GM12875 (cell line): ENCODE measurements around the gene TAF4B.

Experiments
- H3K4me3 ChIP-seq: one replicate; pipeline ENCODE4 v1.5.1; 2011; ENCODE audit warnings: low read depth, low read length, control low read depth
- TF ChIP-seq, protein P1 (sequence below): IDR thresholded peaks from 2 replicates; pipeline ENCODE4 v1.5.1; 2011; ENCODE audit warnings: low read depth, mild to moderate bottlenecking, control low read depth, inconsistent platforms, low read length, moderate library complexity, borderline replicate concordance; ENCODE audit not compliant: insufficient read depth

Gene TAF4B

DNA sequence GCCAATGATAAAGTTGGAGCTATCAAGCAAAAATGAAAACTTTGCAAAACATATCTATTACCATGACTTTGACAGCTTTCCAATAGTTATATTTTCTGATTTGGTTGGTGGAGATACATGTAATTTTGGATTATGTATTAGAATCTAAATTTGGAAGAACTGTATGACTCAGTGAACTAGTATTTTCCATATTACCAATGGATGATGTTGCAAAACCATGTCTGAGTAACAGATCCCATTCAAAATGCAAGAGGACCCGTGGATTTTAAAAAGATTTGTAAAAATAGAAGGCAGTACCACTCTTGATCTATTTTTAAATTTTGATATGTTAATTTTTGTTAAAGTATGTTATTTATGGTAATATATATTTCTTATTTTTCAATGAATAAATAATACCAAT is 83.0 kb downstream of the TAF4B start:
- H3K4me3 ChIP-seq: no peak overlapping the region
- TF ChIP-seq, protein P1, sequence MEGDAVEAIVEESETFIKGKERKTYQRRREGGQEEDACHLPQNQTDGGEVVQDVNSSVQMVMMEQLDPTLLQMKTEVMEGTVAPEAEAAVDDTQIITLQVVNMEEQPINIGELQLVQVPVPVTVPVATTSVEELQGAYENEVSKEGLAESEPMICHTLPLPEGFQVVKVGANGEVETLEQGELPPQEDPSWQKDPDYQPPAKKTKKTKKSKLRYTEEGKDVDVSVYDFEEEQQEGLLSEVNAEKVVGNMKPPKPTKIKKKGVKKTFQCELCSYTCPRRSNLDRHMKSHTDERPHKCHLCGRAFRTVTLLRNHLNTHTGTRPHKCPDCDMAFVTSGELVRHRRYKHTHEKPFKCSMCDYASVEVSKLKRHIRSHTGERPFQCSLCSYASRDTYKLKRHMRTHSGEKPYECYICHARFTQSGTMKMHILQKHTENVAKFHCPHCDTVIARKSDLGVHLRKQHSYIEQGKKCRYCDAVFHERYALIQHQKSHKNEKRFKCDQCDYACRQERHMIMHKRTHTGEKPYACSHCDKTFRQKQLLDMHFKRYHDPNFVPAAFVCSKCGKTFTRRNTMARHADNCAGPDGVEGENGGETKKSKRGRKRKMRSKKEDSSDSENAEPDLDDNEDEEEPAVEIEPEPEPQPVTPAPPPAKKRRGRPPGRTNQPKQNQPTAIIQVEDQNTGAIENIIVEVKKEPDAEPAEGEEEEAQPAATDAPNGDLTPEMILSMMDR: no peak

DNA sequence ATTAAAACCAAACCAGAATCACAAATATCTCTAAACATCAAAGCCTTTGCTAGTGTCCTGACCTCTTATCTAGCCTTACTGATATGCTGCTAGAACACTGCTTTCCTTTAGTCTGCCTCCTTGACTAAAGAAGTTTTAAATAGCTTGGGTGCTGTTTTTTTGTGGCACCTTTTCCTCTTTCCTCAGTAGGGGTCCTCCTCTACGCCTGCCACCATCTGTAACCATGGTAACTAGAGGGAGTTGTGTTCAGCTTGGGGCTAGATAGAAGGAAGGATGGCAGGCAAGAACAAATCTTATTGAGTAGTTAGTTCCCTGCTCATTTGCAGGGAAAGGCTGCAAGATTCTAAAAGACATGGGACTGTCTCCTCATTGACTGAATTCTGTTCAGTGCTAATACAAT is 86.0 kb downstream of the TAF4B start:
- no peak overlapping the region for H3K4me3 ChIP-seq
- TF ChIP-seq, protein P1: no peak

DNA sequence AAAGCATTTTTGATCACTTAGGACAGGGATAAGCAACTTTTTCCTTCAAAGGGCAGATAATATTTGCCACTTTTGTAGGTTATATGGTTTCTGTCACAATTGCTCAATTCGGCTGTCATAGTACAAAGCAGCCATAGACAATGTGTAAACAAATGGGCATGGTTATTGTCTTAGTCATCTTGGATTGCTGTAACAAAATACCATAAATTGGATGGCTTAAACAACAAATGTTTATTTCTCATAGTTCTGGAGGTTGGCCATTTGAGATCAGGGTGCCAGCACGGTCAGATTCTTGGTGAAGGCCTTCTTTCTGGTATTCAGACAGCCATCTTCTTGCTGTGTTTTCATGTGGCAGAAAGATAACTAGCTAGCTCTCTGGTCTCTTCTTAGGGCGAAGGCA is 91.2 kb downstream of the TAF4B start:
- TF ChIP-seq, protein P1: no peak
- no peak overlapping the region for H3K4me3 ChIP-seq

DNA sequence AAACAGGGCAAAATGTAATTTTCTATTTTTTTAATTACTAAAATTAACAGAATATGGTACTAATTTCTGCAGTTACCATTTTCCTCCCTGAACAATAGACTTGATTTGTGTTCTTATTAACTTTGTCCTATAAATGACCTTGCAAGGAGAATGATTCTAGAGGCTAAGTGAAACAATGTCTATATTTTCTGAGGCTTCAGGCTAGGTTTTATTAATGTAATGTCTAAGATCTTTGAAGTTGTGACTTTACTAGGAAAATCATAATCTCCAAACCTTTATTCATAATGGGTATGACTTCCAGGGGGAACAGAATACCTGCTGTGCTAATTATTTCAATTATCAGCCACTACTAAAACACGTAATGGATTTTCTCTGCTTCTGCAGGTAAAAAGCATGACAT is 94.4 kb downstream of the TAF4B start:
- TF ChIP-seq, protein P1: no peak
- H3K4me3 ChIP-seq: no peak overlapping the region

DNA sequence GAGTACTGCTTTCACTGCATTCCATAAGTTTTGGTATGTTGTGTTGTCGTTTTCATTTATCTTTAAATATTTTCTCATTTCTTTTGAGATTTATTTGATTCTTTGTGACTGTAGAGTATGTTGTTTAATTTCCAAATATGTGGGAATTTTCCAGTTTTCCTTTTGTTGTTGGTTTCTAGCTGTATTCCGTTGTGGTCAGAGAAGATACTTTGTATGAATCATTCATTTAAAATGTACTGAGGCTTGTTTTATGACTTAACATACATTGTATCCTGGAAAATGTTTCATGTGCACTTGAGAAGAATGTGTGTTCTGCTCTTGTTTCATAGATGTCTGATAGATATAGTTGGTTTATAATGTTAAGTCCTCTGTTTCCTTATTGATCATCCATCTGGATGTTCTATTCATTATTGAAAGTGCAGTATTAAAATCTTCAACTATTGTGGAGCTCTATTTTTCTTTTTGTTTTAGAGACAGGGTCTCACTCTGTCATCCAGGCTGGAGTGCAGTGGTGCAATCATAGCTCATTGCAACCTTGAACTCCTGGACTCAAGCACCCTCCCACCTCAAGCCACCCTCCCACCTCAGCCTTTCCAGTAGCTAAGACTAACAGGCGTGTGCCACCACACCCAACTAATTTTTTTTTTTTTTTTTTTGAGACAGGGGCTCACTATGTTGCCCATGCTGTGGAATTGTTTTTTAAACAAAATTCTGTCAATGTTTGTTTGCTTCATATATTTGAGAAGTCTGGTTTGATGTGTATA is 96.8 kb downstream of the TAF4B start:
- TF ChIP-seq, protein P1: no peak
- no peak overlapping the region for H3K4me3 ChIP-seq

DNA sequence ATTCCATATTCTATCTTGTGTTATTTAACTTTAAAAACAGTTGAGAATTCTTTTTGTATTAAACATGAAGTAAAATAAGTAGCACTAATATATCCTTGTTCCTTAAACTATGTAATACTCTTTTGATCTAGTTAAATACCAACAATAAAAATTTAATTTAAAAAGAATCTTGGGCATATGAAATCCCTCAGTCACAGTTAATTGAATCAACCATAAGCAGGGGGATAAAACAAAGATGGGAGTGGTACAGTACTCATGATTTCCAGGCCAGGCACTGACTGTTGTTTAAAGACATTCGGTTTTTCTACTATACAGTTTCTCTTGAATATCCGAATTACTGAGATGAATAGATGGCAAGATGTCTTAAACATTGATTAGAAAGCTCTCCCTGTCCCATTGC is 99.5 kb downstream of the TAF4B start:
- H3K4me3 ChIP-seq: no peak overlapping the region
- TF ChIP-seq, protein P1: no peak

DNA sequence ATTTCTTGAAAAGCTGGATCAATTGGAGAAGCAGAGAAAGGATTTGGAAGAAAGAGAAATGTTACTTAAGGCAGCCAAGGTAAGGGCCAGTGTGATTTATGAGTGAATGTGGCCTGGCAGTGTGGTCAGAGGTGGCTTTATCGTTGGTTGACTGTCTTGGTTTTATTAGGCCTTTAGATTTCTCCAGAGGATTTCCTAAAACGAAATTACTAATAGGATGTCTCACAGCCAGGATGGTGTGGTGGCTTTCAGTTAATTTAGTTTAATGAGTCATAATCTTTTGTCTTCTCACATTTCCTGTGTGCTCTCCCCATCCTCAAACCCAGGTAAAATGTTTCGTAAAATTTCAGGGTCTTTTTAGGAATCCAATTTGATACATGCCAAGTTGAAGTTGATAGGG is 100.8 kb downstream of the TAF4B start:
- TF ChIP-seq, protein P1: no peak
- H3K4me3 ChIP-seq: no peak overlapping the region
